PFSK-1 (cell line): ENCODE measurements around the gene TSGA10.
A peak's percentile ranks its signal among the peaks of the same experiment; 100 is the strongest.

Experiments used
- POLR2AphosphoS5 ChIP-seq: IDR thresholded peaks from 2 replicates; pipeline ENCODE4 v1.6.1; 2012; ENCODE audit warnings: low read depth, mild to moderate bottlenecking, control low read depth, low read length, moderate library complexity
- REST ChIP-seq, 2 experiments: IDR thresholded peaks; 2 replicates each; pipeline versions ENCODE4 v1.6.1 to v1.8.0; 2011 to 2012; ENCODE audit warnings: low read depth in 2 of 2, low read length in 2 of 2, control low read depth in 1 of 2, inconsistent platforms in 1 of 2, mild to moderate bottlenecking in 1 of 2, moderate library complexity in 1 of 2; ENCODE audit not compliant: insufficient read depth in 1 of 2
- SIN3A ChIP-seq: IDR thresholded peaks from 2 replicates; pipeline ENCODE4 v1.6.1; 2012; ENCODE audit warnings: mild to moderate bottlenecking, low read length, moderate library complexity, borderline replicate concordance; ENCODE audit not compliant: insufficient read depth
- TAF1 ChIP-seq: IDR thresholded peaks from 2 replicates; pipeline ENCODE4 v1.6.1; 2012; ENCODE audit warnings: low read length, control low read depth, borderline replicate concordance; ENCODE audit not compliant: insufficient read depth

- no peak for TF ChIP-seq REST (IDR thresholded peaks at IDR 0.05; ENCODE audit: insufficient read depth in 1 of 2, low read depth in 2 of 2, low read length in 2 of 2)
- TF ChIP-seq SIN3A: no peak
- TF ChIP-seq TAF1: no peak
- 0 out of 2 replicates have a peak, but pooled peaks have one; percentile 50 for TF ChIP-seq POLR2AphosphoS5
Observed at GRCh38 chr2:99141110-99142108, 13.3 kb downstream of the TSGA10 start, which contains the start of gene C2orf15.
